AG04450 (cell line): Measurements from ENCODE around the gene BCL10. TPM values are rescaled to one million over a fixed set of nuclear protein-coding genes. Genes with fewer than 3 reads are reported as not detected.

Source experiments
- CTCF ChIA-PET: fragments of 300-600, 350-600 bp; formaldehyde crosslinking; extraction: SDS; loops from one replicate; lab custom pipeline; 2022; ENCODE audit warnings: antibody characterized with exemption, inconsistent platforms; lab: Charles Lee
- POLR2A ChIA-PET: fragments of 350-600 bp; formaldehyde crosslinking; extraction: SDS; loops from one replicate; lab custom pipeline; 2021; ENCODE audit warnings: antibody characterized with exemption, inconsistent platforms; lab: Yijun Ruan, JAX
- DNase-seq: peaks from one replicate; pipeline ENCODE4 v3.0.0-alpha.2; 2011; ENCODE audit warnings: low read depth, low spot score
- H3K27ac ChIP-seq: one replicate; pipeline ENCODE4 v1.5.1; 2012; ENCODE audit warnings: low read depth, low read length, control low read depth
- H3K27me3 ChIP-seq: one replicate; pipeline ENCODE4 v1.6.0; 2012; ENCODE audit warnings: low read length; ENCODE audit not compliant: control insufficient read depth, insufficient read depth
- H3K4me3 ChIP-seq: 2 replicates; pipeline ENCODE4 v1.5.1; 2011; ENCODE audit warnings: mild to moderate bottlenecking, low read depth, low read length, control low read depth
- H3K9me3 ChIP-seq: 2 replicates; pipeline ENCODE4 v1.5.1; 2012; ENCODE audit warnings: low read length; ENCODE audit not compliant: control insufficient read depth, insufficient read depth
- CTCF ChIP-seq: IDR thresholded peaks from 2 replicates; pipeline ENCODE4 v1.5.1; 2011; ENCODE audit warnings: low read depth, low read length, control low read depth, inconsistent platforms
- polyA plus RNA-seq: library from polyadenylated mRNA; depleted of rRNA; stranded (reverse); fragments of >200 nt; gene quantifications from 2 replicates; pipeline ENCODE4 v1.2.3, GENCODE V29; 2011

Gene BCL10
- polyA plus RNA-seq, 1 experiment, result 19.4 TPM

GRCh38 chr1:85313888-85314696 is 37.7 kb upstream of the BCL10 start:
- ChIA-PET CTCF (no interaction called here), POLR2A (interaction anchor here (1.1 to 2.7 kb wide), 3 partner anchors 16 to 267 kb away, joined by 5 to 10 read pairs (median 7); no protein-coding TSS in a partner anchor)
- H3K9me3 ChIP-seq, result no peaks in the 10 kb centered on the region
- no peak overlapping the region for H3K4me3 ChIP-seq
- no peaks in the 10 kb centered on the region for H3K27me3 ChIP-seq
- peak; percentile 85 for DNase-seq
- no peak for TF ChIP-seq CTCF
- peak overlapping the region; percentile 96 for H3K27ac ChIP-seq

- TF ChIP-seq CTCF, result no peak
- DNase-seq, result no peak
- Histone ChIP-seq H3K27me3 (no peaks in the 10 kb centered on the region), H3K27ac (no peak overlapping the region), H3K9me3 (no peaks in the 10 kb centered on the region), H3K4me3 (no peak overlapping the region)
- ChIA-PET POLR2A (no interaction called here), CTCF (interaction anchor here (1.1 to 1.9 kb wide), 2 partner anchors 269 to 381 kb away, joined by 3 to 7 read pairs; no protein-coding TSS in a partner anchor)
Measured at GRCh38 chr1:85311818-85312217, 35.4 kb upstream of the BCL10 start.

- TF ChIP-seq CTCF, result no peak
- POLR2A ChIA-PET, result interaction anchor here (0.8 to 1.4 kb wide), 2 partner anchors 194 to 303 kb away, joined by 3 to 4 read pairs; no protein-coding TSS in a partner anchor
Measured at GRCh38 chr1:85308833-85309350, 32.5 kb upstream of the BCL10 start.

GRCh38 chr1:85307987-85308832 is 31.8 kb upstream of the BCL10 start:
- POLR2A ChIA-PET, result interaction anchor here (0.8 to 1.4 kb wide), 2 partner anchors 195 to 303 kb away, joined by 3 to 4 read pairs; no protein-coding TSS in a partner anchor
- TF ChIP-seq CTCF, result peak; percentile 99
- no peak for DNase-seq
- CTCF ChIA-PET, result interaction anchor here (0.6 to 2.5 kb wide), 49 partner anchors 10 to 710 kb away, joined by 3 to 55 read pairs (median 4); partner anchors contain the start of gene CCN1
- H3K9me3 ChIP-seq, result no peaks in the 10 kb centered on the region
- H3K27me3 ChIP-seq, result no peaks in the 10 kb centered on the region
- H3K4me3 ChIP-seq, result no peak overlapping the region
- no peak overlapping the region for H3K27ac ChIP-seq

More at GRCh38 chr1:85308833-85309350, 32.5 kb upstream of the BCL10 start:
- H3K27me3 ChIP-seq, result no peaks in the 10 kb centered on the region
- CTCF ChIA-PET, result interaction anchor here (0.6 to 2.5 kb wide), 40 partner anchors 11 to 709 kb away, joined by 3 to 55 read pairs (median 5); partner anchors contain the start of gene CCN1
- H3K4me3 ChIP-seq, result no peak overlapping the region
- DNase-seq, result no peak
- H3K9me3 ChIP-seq, result no peaks in the 10 kb centered on the region
- no peak overlapping the region for H3K27ac ChIP-seq
